ENCODE results near the gene ZNF324. TPM values are rescaled to one million over a fixed set of nuclear protein-coding genes. Genes with fewer than 3 reads are reported as not detected.

Gene ZNF324
- total and polyA plus RNA-seq, 2 of the 13 experiments (the other 11 are each of a cell fraction or from before 2014, with no cell fraction given) = 1.1 to 4.7 TPM

GRCh38 chr19:58510084-58510862 lies 43.4 kb downstream of the ZNF324 start (continued):
- TF ChIP-seq NAIF1 (CRISPR knock-in tag; IDR thresholded peaks at IDR 0.05; ENCODE audit: borderline replicate concordance) (no peak), ZC3H13 (CRISPR knock-in tag; IDR thresholded peaks at IDR 0.05) (0 out of 2 replicates have a peak, but pooled peaks have one; percentile 25), ZNF777 (CRISPR knock-in tag; IDR thresholded peaks at IDR 0.05) (no peak), SP4 (CRISPR knock-in tag; IDR thresholded peaks at IDR 0.05) (no peak), CEBPG (CRISPR knock-in tag; IDR thresholded peaks at IDR 0.05) (peak; percentile 33), ZNF891 (CRISPR knock-in tag; IDR thresholded peaks at IDR 0.05) (no peak), THAP11 (CRISPR knock-in tag; IDR thresholded peaks at IDR 0.05) (peak; percentile 35), ETV6 (CRISPR knock-in tag; conservative IDR thresholded peaks at IDR 0.05) (no peak), ZFP91 (CRISPR knock-in tag; IDR thresholded peaks at IDR 0.05; ENCODE audit: borderline replicate concordance) (0 out of 2 replicates have a peak, but pooled peaks have one; percentile 9), CREB3 (CRISPR knock-in tag; IDR thresholded peaks at IDR 0.05) (no peak), MXD1 (CRISPR knock-in tag; IDR thresholded peaks at IDR 0.05) (no peak), ZNF138 (CRISPR knock-in tag; IDR thresholded peaks at IDR 0.05; ENCODE audit: low read depth) (no peak), SOX6 (IDR thresholded peaks at IDR 0.05) (no peak), SOX6 (CRISPR knock-in tag; IDR thresholded peaks at IDR 0.05) (peak; percentile 50; the same call in 1 of the 2 replicates), ZNF251 (CRISPR knock-in tag; IDR thresholded peaks at IDR 0.05) (no peak), FOSL1 (CRISPR knock-in tag; IDR thresholded peaks at IDR 0.05; ENCODE audit: borderline replicate concordance) (peak; percentile 79), MAFF (IDR thresholded peaks at IDR 0.05; ENCODE audit: low read depth, low read length) (no peak), ZGPAT (CRISPR knock-in tag; IDR thresholded peaks at IDR 0.05) (peak; percentile 27; the same call in 1 of the 2 replicates), MYC (CRISPR knock-in tag; IDR thresholded peaks at IDR 0.05; ENCODE audit: borderline replicate concordance) (no peak), TEAD3 (CRISPR knock-in tag; optimal IDR thresholded peaks at IDR 0.05; ENCODE audit: borderline replicate concordance) (peak; percentile 12), TARDBP (CRISPR knock-in tag; IDR thresholded peaks at IDR 0.05) (peak; percentile 58; the same call in 1 of the 2 replicates), ZBTB3 (CRISPR knock-in tag; IDR thresholded peaks at IDR 0.05; ENCODE audit: borderline replicate concordance, low read depth) (no peak), ZFP36L1 (CRISPR knock-in tag; IDR thresholded peaks at IDR 0.05) (no peak), ZSCAN25 (CRISPR knock-in tag; IDR thresholded peaks at IDR 0.05) (no peak), RCOR2 (CRISPR knock-in tag; IDR thresholded peaks at IDR 0.05) (no peak), TBL1XR1 (IDR thresholded peaks at IDR 0.05; ENCODE audit: borderline replicate concordance, low read length, partially characterized antibody) (peak; percentile 86), HDAC6 (IDR thresholded peaks at IDR 0.05; ENCODE audit: low read depth, low read length) (no peak), ATF7-NPFF (CRISPR knock-in tag; IDR thresholded peaks at IDR 0.05; ENCODE audit: low read depth) (no peak), DMAP1 (CRISPR knock-in tag; IDR thresholded peaks at IDR 0.05) (no peak; the same call in 1 of the 2 replicates)
